A673 (cell line): Measurements from ENCODE around the gene FCHSD1. TPM values are rescaled to one million over a fixed set of nuclear protein-coding genes. Genes with fewer than 3 reads are reported as not detected.

Experiments used
- BruUV-seq: library from RNA; stranded (reverse); fragments of 400-500 nt; replicated peaks from 2 replicates; lab custom pipeline; 2021; lab: Mats Ljungman, UMichigan
- CTCF ChIA-PET: fragments of 300-600 bp; sonication (Branson Sonifier 250); formaldehyde crosslinking; loops from one replicate; lab custom pipeline; 2022; ENCODE audit warnings: antibody characterized with exemption; lab: Charles Lee
- POLR2A ChIA-PET: fragments of 300-600 bp; sonication (Branson Sonifier 250); formaldehyde crosslinking; loops from one replicate; lab custom pipeline; 2022; ENCODE audit warnings: antibody characterized with exemption; ENCODE audit not compliant: low non-redundant PET; lab: Charles Lee
- DNase-seq: peaks from one replicate; pipeline ENCODE4 v3.0.0-alpha.2; 2015; ENCODE audit warnings: low spot score
- H3K27ac ChIP-seq: fragments of 200-600 bp; sonication (generic); 2 replicates; pipeline ENCODE4 v1.5.1; 2016; ENCODE audit warnings: mixed run types, low read depth, mild to moderate bottlenecking, mixed read lengths, antibody characterized with exemption, low read length; ENCODE audit not compliant: poor library complexity, severe bottlenecking
- H3K27me3 ChIP-seq: fragments of 200-600 bp; sonication (generic); replicated peaks from 2 replicates; pipeline ENCODE4 v1.6.1; 2017; ENCODE audit warnings: mixed run types, low read depth, mild to moderate bottlenecking, mixed read lengths, antibody characterized with exemption, low read length; ENCODE audit not compliant: insufficient read depth, poor library complexity
- H3K36me3 ChIP-seq: fragments of 200-600 bp; sonication (generic); 2 replicates; pipeline ENCODE4 v1.6.1; 2016; ENCODE audit warnings: mixed run types, mild to moderate bottlenecking, mixed read lengths, antibody characterized with exemption, low read length; ENCODE audit not compliant: insufficient read depth, poor library complexity, severe bottlenecking
- H3K4me1 ChIP-seq: fragments of 200-600 bp; sonication (generic); 2 replicates; pipeline ENCODE4 v1.6.1; 2017; ENCODE audit warnings: mixed run types, mild to moderate bottlenecking, mixed read lengths, antibody characterized with exemption, low read length; ENCODE audit not compliant: insufficient read depth, poor library complexity, severe bottlenecking
- H3K4me3 ChIP-seq: fragments of 200-600 bp; sonication (generic); 2 replicates; pipeline ENCODE4 v1.5.1; 2016; ENCODE audit warnings: low read depth, mixed run types, mild to moderate bottlenecking, mixed read lengths, low read length; ENCODE audit not compliant: poor library complexity, severe bottlenecking
- H3K9me3 ChIP-seq: fragments of 200-600 bp; sonication (generic); 2 replicates; pipeline ENCODE4 v1.6.1; 2016; ENCODE audit warnings: mixed run types, low read depth, mild to moderate bottlenecking, mixed read lengths, antibody characterized with exemption, low read length; ENCODE audit not compliant: poor library complexity, severe bottlenecking
- CTCF ChIP-seq: fragments of 300-800, 200-600 bp; sonication (generic); conservative IDR thresholded peaks from 2 replicates; pipeline ENCODE4 v1.5.1; 2017; ENCODE audit warnings: low read depth, mild to moderate bottlenecking, antibody characterized with exemption, low read length, moderate library complexity, mixed read lengths
- EZH2 ChIP-seq: fragments of 200-600 bp; sonication (generic); IDR thresholded peaks from 2 replicates; pipeline ENCODE4 v1.6.1; 2017; ENCODE audit warnings: borderline replicate concordance, low read depth, mild to moderate bottlenecking, mixed read lengths, antibody characterized with exemption, low read length; ENCODE audit not compliant: poor library complexity, severe bottlenecking
- intact Hi-C: fragments of 100-400 bp; cut with micrococcal nuclease; formaldehyde crosslinking; loops from one replicate; pipeline ENCODE4 v1.10.0; 2022; ENCODE audit not compliant: unreplicated experiment
- total RNA-seq: library from RNA; stranded (reverse); gene quantifications from 2 replicates; pipeline ENCODE4 v1.2.3, GENCODE V29; 2021

FCHSD1 gene
- total RNA-seq, 1 experiment from 2014 or later, result 2.3 TPM

GRCh38 chr5:141686648-141687416 is 35.6 kb upstream of the FCHSD1 start:
- H3K27ac ChIP-seq, result no peak overlapping the region
- no peak for TF ChIP-seq EZH2
- TF ChIP-seq CTCF, result no peak
- intact Hi-C loops, result no loop called here
- H3K27me3 ChIP-seq, result no peaks in the 10 kb centered on the region
- no peaks in the 10 kb centered on the region for H3K4me1 ChIP-seq
- BruUV-seq, result no TSS peak
- ChIA-PET POLR2A (no interaction called here), CTCF (no interaction called here)
- no peak overlapping the region for H3K4me3 ChIP-seq
- no peaks in the 10 kb centered on the region for H3K36me3 ChIP-seq
- no peaks in the 10 kb centered on the region for H3K9me3 ChIP-seq
- no peak for DNase-seq

- H3K4me1 ChIP-seq, result peaks cover 8% of the 10 kb centered on the region
- intact Hi-C loops, result no loop called here
- no peaks in the 10 kb centered on the region for H3K36me3 ChIP-seq
- no peaks in the 10 kb centered on the region for H3K27me3 ChIP-seq
- ChIA-PET POLR2A (no interaction called here), CTCF (no interaction called here)
- BruUV-seq, result no TSS peak
- no peaks in the 10 kb centered on the region for H3K9me3 ChIP-seq
- TF ChIP-seq EZH2 (no peak), CTCF (no peak)
- DNase-seq, result no peak
- no peak overlapping the region for H3K27ac ChIP-seq
- no peak overlapping the region for H3K4me3 ChIP-seq
These were observed 34.4 kb upstream of the FCHSD1 start for GRCh38 chr5:141685591-141685990.

GRCh38 chr5:141683596-141684141 is 32.5 kb upstream of the FCHSD1 start:
- intact Hi-C loops, result no loop called here
- Histone ChIP-seq H3K4me3 (no peak overlapping the region), H3K27me3 (no peaks in the 10 kb centered on the region), H3K4me1 (peaks cover 9% of the 10 kb centered on the region), H3K9me3 (no peaks in the 10 kb centered on the region), H3K27ac (no peak overlapping the region), H3K36me3 (no peaks in the 10 kb centered on the region)
- ChIA-PET CTCF (interaction anchor here (0.6 to 0.9 kb wide), 2 partner anchors 40 to 192 kb away, joined by 3 read pairs; no protein-coding TSS in a partner anchor), POLR2A (interaction anchor here (0.6 to 0.7 kb wide), 2 partner anchors 11 to 16 kb away, joined by 3 to 4 read pairs; no protein-coding TSS in a partner anchor)
- TF ChIP-seq CTCF (no peak), EZH2 (no peak)
- no TSS peak for BruUV-seq
- no peak for DNase-seq
